Skeletal muscle cell (primary cell): ENCODE results near the gene FOSB.

Experiments used
- DNase-seq: peaks from one replicate; pipeline ENCODE4 v3.0.0-alpha.2; 2010; ENCODE audit warnings: low read depth
- H3K4me3 ChIP-seq: 2 replicates; pipeline ENCODE4 v1.5.1; 2011; ENCODE audit warnings: low read depth, mild to moderate bottlenecking, control low read depth, low read length, moderate library complexity

The FOSB gene

DNA sequence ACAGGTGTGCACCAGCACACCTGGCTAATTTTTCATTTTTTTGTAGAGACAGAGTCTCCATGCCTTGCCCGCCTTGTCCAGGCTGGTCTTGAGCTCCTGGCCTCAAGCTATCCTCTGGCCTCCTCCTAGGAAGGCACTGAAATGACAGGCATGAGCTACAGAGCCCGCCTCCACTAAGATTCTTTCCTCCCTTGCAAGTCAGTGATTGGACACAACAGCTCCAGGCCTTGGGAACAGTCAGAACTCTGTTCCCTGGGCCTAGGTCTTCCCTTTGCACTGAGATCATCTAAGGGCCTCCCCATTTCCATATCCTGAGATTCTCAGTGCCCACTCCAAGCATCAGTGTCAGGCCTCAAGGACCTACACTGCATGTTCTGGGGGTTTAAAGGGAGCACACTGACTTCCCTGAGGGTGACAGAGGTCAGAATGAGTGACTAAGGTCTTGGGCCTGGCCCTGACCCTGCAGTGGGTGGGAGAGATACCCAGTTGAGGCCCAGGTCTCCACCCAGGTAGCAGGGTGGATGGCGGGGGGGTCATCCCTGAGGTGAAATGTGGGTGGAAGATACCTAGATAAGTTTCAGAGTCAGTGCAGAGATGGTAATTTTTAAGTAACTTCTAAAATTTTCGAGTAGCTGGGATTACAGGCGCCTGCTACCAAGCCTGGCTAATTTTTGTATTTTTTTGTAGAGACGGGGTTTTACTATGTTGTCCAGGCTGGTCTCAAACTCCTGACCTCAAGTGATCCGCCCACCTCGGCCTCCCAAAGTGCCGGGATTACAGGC, 26.7 kb upstream of the FOSB start:
- no peak for DNase-seq
- H3K4me3 ChIP-seq, result no peak overlapping the region

DNA sequence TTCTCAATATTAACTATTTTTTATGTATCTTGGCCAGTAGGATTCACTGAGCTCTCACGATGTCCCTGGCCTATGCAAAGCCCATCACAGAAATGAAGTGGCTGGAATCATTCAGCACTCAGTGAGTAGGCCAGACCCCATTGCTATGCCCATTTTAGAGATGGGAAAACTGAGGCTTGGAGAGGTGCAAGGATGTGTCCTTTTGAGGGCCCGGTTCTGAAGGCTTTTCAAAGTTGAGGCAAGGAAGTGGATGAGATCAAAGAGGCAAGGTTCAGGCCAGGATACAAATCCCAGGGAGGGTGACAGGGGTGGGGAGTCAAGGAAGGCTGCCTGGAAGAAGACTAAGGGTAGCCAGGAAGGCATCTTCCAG, 25.4 kb upstream of the FOSB start:
- H3K4me3 ChIP-seq, result no peak overlapping the region
- DNase-seq, result no peak

- no peak for DNase-seq
- peak overlapping the region; percentile 39 for H3K4me3 ChIP-seq
Observed at GRCh38 chr19:45442778-45443461, 24.9 kb upstream of the FOSB start.

GRCh38 chr19:45443462-45444317, 24.1 kb upstream of the FOSB start:
- peak overlapping the region; percentile 39 for H3K4me3 ChIP-seq
- peak; percentile 36 for DNase-seq

- no peak overlapping the region for H3K4me3 ChIP-seq
Observed at GRCh38 chr19:45444318-45445041, 23.3 kb upstream of the FOSB start.

GRCh38 chr19:45445139-45445538, 22.7 kb upstream of the FOSB start:
- no peak for DNase-seq
- no peak overlapping the region for H3K4me3 ChIP-seq

More at GRCh38 chr19:45444318-45445041, 23.3 kb upstream of the FOSB start:
- no peak for DNase-seq

DNA sequence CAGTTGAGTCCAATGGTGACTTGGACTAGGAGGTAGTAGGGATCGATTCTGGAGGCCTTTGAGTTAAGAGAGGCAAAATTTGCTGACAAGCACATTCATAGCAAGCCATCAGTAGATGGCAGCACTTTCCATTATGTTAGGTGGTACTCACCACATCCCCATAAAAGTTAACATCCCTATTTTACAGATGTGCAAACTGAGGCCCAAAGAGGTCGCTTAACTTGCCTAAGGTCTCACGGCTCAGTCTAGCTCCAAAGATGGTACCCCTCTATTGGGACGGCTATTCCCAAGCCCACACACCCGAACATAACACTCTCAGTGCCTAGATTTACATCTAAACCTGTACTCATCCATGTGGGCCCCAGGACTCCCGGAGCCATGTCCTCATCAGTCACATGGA, 21.5 kb upstream of the FOSB start:
- no peak overlapping the region for H3K4me3 ChIP-seq
- no peak for DNase-seq

DNA sequence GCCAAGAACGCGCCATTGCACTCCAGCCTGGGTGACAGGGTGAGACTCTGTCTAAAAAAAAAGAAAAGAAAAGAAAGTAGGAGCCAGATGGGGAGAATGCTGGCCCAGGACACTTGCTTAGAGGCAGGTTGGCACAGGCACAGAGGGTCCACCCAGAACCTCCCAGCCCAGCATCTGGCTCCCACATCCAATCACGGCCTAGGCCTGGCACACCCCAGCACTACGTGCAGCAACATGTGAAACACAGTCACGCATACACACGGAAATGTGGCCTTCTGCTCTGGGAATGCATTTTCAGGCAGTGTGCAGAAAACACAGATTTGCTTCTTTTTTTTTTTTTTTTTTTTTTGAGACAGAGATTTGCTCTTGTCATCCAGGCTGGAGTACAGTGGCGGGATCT, 20.9 kb upstream of the FOSB start:
- no peak overlapping the region for H3K4me3 ChIP-seq
- no peak for DNase-seq

GRCh38 chr19:45448425-45448756, 19.4 kb upstream of the FOSB start:
- no peak overlapping the region for H3K4me3 ChIP-seq

GRCh38 chr19:45448887-45449299, 18.9 kb upstream of the FOSB start:
- DNase-seq, result no peak
- H3K4me3 ChIP-seq, result no peak overlapping the region

More at GRCh38 chr19:45448425-45448756, 19.4 kb upstream of the FOSB start:
- no peak for DNase-seq

DNA sequence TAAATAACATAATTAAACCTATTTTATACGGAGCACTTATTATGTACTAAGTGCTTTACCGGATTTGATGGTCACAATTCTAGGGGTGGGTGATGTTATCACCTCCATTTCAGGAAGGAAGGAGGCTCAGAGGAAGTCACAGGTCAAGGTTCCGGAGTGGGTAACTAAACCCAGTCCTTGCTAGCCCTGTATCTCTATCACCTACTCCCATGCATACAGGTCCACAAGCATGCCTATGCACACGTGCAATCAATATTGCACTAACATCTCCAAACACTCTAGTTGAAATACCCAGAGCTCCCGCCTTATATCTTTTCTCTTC, 17.8 kb upstream of the FOSB start:
- peak overlapping the region; percentile 61 for H3K4me3 ChIP-seq
- no peak for DNase-seq

DNA sequence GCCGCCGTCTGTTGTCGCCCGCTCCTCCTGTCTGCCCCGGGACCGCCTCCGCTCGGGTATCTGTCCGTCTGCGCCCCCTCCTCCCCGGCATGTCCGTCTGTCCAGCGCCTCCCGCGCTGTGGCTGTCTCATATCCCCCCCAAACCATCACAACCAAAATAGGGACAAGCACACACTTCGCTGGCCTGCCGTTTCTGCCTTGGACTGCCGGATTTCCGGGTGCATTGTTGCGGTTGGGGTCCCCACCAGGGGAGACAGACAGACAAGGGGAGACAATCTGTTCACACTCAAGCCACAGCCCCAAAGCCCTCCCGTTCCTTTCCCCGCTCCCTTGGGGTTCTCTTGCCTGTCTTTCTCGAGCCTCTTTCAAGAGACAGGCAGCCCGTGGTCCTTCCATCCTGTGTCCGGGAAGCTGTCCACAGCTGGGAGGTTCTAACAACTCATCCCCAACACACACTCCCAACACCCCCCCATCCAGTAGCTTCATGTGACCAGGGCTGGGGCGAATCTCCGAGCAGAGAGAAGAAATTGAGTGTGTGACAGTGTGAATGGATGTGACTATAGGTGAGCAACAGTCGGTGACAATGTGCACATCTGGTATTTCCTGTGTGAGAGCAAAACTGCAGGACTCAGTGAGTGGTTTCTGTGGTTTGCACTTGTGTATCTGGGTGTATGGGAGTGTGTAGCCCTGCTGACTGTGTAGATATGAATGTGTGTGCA, 16.5 kb upstream of the FOSB start:
- no peak for DNase-seq
- H3K4me3 ChIP-seq, result peak overlapping the region; percentile 61

- DNase-seq, result no peak
- no peak overlapping the region for H3K4me3 ChIP-seq
Observed at GRCh38 chr19:45451850-45452387, 15.9 kb upstream of the FOSB start.

DNA sequence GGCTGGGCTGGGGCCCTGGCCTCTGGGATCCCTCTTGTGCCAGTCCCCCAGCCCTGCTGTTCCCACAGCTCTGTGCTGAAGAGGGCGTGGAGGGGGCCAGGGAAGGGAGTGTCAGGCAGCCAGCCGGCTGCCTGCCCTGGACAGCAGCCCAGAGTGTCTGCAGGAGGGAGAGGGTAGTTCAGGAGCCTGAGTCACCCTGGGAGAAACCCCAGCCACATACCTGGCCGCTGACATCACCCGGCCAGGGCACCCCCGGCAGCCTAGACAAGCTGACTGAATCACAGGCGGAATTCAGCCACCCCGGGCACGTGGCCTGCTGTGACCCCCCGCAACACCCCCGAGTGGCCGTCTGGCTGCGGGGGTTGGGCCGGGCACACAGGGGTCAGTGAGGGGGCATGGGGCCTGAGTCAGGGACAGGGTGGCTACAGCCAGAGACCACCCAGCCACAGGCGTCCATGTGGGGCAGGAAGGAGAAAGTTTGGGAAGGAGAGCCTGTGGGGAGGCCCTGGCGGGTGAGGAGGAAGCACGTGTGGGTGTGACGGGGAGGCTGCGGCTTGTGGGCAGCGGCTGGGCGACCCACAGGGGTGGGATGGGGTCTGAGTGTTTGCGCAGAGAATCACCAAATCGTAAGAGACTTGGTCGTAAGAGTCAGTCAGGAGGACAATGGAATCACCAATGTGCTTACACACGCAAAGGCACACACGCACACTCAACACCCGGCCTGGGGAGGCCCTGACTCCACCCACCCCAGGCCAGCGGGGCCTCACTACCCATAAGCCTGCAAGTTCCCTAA, 11.9 kb upstream of the FOSB start:
- peak overlapping the region; percentile 1 for H3K4me3 ChIP-seq
- peak; percentile 96 for DNase-seq

DNA sequence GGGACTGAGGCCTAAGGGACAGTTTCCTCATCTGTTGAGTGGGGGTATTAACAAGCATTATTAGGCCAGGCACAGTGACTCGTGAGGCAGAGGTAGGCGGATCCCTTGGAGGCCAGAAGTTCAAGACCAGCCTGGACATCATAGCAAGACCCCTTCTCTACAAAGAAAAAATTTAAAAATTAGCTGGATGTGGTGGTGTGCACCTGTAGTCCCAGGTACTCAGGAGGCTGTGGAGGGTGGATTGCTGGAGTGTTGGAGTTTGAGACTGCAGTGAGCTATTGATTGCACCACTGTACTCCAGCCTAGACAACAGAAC, 11.3 kb upstream of the FOSB start:
- no peak overlapping the region for H3K4me3 ChIP-seq
- no peak for DNase-seq

DNA sequence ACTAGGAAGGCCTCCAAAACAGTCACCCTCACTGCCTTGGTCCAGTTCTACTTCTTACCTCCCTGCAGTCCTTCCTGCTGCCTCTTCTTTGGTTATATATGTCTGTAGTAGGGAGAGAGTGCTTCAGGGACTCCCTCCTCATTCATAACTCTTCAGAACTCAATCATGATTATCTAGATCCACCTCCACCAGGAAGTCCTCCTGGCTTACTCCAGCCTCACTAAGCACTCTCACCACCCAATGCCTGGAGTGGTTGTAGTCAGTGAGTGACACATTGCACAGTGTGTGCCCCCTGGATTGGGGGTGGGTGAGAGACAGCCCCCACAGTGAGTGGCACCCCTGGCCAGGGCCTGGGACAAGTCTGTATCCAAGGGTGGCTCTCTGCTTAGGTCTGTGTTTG, 10.0 kb upstream of the FOSB start:
- no peak for DNase-seq
- H3K4me3 ChIP-seq, result no peak overlapping the region

DNA sequence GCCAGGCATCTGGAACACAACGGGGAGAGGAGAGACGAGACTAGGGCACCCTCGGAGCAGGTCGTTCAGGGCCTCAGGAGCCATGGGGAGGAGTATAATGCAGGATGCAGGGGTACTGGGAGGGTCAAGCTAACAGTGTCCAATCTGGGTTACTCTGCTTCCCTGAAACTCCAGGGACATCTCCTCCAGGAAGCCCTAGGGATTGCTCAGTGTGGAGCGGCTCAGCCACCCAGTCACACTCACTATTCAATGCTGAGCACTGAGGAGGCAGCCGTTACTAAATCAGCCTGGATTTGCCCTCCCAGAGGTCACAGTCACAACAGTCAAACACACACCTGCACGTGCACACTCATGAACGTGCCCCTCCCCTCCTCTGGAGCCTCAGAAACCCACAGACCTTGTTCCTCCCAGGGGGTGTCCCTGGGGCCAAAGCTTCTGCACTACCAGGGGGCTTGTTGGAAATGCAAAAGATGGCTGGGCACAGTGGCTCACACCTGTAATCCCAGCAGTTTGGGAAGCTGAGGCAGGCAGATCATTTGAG, 6.9 kb upstream of the FOSB start:
- no peak overlapping the region for H3K4me3 ChIP-seq
- no peak for DNase-seq

- DNase-seq, result no peak
- H3K4me3 ChIP-seq, result no peak overlapping the region
Observed at GRCh38 chr19:45462174-45462573, 5.6 kb upstream of the FOSB start.
